NT2/D1 (cell line): ENCODE measurements around the gene PHACTR1.

ENCODE experiments used
- SUZ12 ChIP-seq: IDR thresholded peaks from 2 replicates; pipeline ENCODE4 v1.6.1; 2011; ENCODE audit not compliant: insufficient read length, insufficient read depth; ENCODE audit errors: extremely low read depth
- YY1 ChIP-seq: IDR thresholded peaks from 2 replicates; pipeline ENCODE4 v1.6.1; 2011; ENCODE audit not compliant: insufficient read length, insufficient read depth
- ZNF274 ChIP-seq: IDR thresholded peaks from 2 replicates; pipeline ENCODE4 v1.6.1; 2011; ENCODE audit warnings: mild to moderate bottlenecking, low read depth, low read length

- TF ChIP-seq YY1 (no peak), SUZ12 (no peak), ZNF274 (no peak)
Observed at GRCh38 chr6:13117570-13117969, 401.0 kb downstream of the PHACTR1 start.
